ENCODE measurements around the gene LSM3.

- TF ChIP-seq CTCF (IDR thresholded peaks at IDR 0.05; ENCODE audit: low read length) (no peak), EZH2 (optimal IDR thresholded peaks at IDR 0.05; ENCODE audit: low read depth, low read length) (no peak), EZH2phosphoT487 (IDR thresholded peaks at IDR 0.05; ENCODE audit: low read length) (no peak)
These were observed 20.7 kb upstream of the LSM3 start for GRCh38 chr3:14157951-14158350.
